ENCODE data around the gene ZEB2.

DNA sequence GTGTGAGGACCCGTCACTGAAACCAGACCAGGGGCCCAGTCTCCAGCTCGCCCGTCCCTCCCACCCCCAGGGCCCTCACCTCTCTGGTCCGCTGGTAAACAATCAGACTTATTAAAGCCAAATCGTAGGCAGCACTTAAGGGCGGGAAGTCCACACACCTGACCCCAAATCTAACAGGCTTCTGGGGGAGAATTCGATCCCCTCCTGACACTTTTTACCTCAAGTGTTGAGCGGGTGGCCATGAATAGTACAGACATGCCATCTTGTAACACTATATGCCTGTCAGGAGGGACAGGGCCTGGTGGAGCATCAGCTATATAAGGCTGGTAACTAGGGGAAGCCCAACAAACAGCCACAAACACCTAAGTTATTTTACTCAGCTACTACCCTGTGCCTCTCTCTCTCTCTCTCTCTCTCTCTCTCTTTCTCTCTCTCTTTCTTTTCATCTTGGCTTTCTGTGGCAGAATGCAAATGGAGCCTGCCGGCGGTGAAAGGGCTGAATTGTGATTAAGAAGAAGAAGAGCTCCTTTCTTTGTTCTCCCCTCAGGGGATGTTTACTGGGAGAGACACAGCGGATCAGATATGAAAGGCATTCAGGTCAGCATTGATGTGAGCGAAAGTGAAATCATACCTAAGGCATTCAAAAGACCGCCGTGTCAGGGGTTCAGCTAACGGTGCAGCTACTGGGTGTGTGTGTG is 9.5 kb downstream of the ZEB2 start:
- TF ChIP-seq, protein P1, sequence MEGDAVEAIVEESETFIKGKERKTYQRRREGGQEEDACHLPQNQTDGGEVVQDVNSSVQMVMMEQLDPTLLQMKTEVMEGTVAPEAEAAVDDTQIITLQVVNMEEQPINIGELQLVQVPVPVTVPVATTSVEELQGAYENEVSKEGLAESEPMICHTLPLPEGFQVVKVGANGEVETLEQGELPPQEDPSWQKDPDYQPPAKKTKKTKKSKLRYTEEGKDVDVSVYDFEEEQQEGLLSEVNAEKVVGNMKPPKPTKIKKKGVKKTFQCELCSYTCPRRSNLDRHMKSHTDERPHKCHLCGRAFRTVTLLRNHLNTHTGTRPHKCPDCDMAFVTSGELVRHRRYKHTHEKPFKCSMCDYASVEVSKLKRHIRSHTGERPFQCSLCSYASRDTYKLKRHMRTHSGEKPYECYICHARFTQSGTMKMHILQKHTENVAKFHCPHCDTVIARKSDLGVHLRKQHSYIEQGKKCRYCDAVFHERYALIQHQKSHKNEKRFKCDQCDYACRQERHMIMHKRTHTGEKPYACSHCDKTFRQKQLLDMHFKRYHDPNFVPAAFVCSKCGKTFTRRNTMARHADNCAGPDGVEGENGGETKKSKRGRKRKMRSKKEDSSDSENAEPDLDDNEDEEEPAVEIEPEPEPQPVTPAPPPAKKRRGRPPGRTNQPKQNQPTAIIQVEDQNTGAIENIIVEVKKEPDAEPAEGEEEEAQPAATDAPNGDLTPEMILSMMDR (CRISPR knock-in tag; IDR thresholded peaks at IDR 0.05), result no peak
- TF ChIP-seq MAFF (IDR thresholded peaks at IDR 0.05; ENCODE audit: low read depth, low read length) (no peak), NFIC (IDR thresholded peaks at IDR 0.05; ENCODE audit: low read length) (no peak)
- TF ChIP-seq, protein P2, sequence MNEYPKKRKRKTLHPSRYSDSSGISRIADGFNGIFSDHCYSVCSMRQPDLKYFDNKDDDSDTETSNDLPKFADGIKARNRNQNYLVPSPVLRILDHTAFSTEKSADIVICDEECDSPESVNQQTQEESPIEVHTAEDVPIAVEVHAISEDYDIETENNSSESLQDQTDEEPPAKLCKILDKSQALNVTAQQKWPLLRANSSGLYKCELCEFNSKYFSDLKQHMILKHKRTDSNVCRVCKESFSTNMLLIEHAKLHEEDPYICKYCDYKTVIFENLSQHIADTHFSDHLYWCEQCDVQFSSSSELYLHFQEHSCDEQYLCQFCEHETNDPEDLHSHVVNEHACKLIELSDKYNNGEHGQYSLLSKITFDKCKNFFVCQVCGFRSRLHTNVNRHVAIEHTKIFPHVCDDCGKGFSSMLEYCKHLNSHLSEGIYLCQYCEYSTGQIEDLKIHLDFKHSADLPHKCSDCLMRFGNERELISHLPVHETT (CRISPR knock-in tag; conservative IDR thresholded peaks at IDR 0.05), result no peak

Measured in HepG2 (cell line).